HTR-8/SVneo (cell line): ENCODE results near the gene RIN2.
"Not testable (repeated sequence)": the region's sequence is repeated elsewhere in the genome, so short reads cannot be mapped to it uniquely, and the experiment has no call there.

Experiments
- DNase-seq: peaks from one replicate; pipeline ENCODE4 v3.0.0; 2011; ENCODE audit warnings: low spot score, mixed read lengths; ENCODE audit not compliant: insufficient read length
- FAIRE-seq: peaks from 2 replicates; lab custom pipeline; 2011; peaks lifted over from hg19 to GRCh38; lab: Jason Lieb, UNC

Gene RIN2

GRCh38 chr20:19737025-19737424, 21.0 kb upstream of the RIN2 start:
- DNase-seq (no peak), FAIRE-seq (no peak)

- no peak for FAIRE-seq
- no peak for DNase-seq
Observed at GRCh38 chr20:19738951-19739350, 19.1 kb upstream of the RIN2 start.

GRCh38 chr20:19739351-19739750, 18.7 kb upstream of the RIN2 start:
- DNase-seq (no peak), FAIRE-seq (no peak)

GRCh38 chr20:19740512-19740911, 17.5 kb upstream of the RIN2 start:
- FAIRE-seq (no peak), DNase-seq (no peak)

- no peak for DNase-seq
- FAIRE-seq = no peak
Observed at GRCh38 chr20:19741924-19742323, 16.1 kb upstream of the RIN2 start.

GRCh38 chr20:19742974-19743639, 15.0 kb upstream of the RIN2 start:
- DNase-seq (no peak), FAIRE-seq (no peak)

- no peak for FAIRE-seq
- no peak for DNase-seq
Observed at GRCh38 chr20:19743640-19743995, 14.4 kb upstream of the RIN2 start.

- no peak for FAIRE-seq
- DNase-seq = no peak
Observed at GRCh38 chr20:19745106-19745505, 13.0 kb upstream of the RIN2 start.

GRCh38 chr20:19745584-19745983, 12.5 kb upstream of the RIN2 start:
- DNase-seq (no peak), FAIRE-seq (no peak)

- FAIRE-seq (no peak), DNase-seq (no peak)
Observed at GRCh38 chr20:19746396-19746795, 11.7 kb upstream of the RIN2 start.

GRCh38 chr20:19747903-19748302, 10.2 kb upstream of the RIN2 start:
- DNase-seq = no peak
- no peak for FAIRE-seq

GRCh38 chr20:19748681-19749080, 9.4 kb upstream of the RIN2 start:
- FAIRE-seq (no peak), DNase-seq (no peak)

GRCh38 chr20:19749618-19750071, 8.4 kb upstream of the RIN2 start:
- FAIRE-seq = no peak
- no peak for DNase-seq

- no peak for DNase-seq
- FAIRE-seq = no peak
Observed at GRCh38 chr20:19750101-19750606, 7.9 kb upstream of the RIN2 start.

- no peak for DNase-seq
- FAIRE-seq = no peak
Observed at GRCh38 chr20:19750907-19751636, 7.0 kb upstream of the RIN2 start.

- DNase-seq, FAIRE-seq: not testable (repeated sequence)
Observed at GRCh38 chr20:19754201-19754600, 3.9 kb upstream of the RIN2 start.

GRCh38 chr20:19756761-19757486, 1.1 kb upstream of the RIN2 start:
- FAIRE-seq (no peak), DNase-seq (no peak)

- FAIRE-seq (peak; percentile 58), DNase-seq (peak; percentile 95)
Observed at GRCh38 chr20:19757487-19758132, 448 bp upstream of the RIN2 start.

GRCh38 chr20:19758501-19759331, 658 bp downstream of the RIN2 start:
- peak; percentile 28 for FAIRE-seq
- DNase-seq = no peak

GRCh38 chr20:19760371-19760721, 2.3 kb downstream of the RIN2 start:
- FAIRE-seq (no peak), DNase-seq (no peak)
